HepG2 (cell line): ENCODE measurements around the gene SPRTN. TPM values are rescaled to one million over a fixed set of nuclear protein-coding genes. Genes with fewer than 3 reads are reported as not detected.
A peak's percentile ranks its signal among the peaks of the same experiment; 100 is the strongest.

Experiments used
- ATAC-seq: fragments of 200-7000 bp; cut with Tn5 transposase; 3 replicates; pipeline ENCODE4 v1.9.1; 2020; ENCODE audit warnings: mild to moderate bottlenecking, moderate library complexity
- BruUV-seq: library from RNA; stranded (reverse); fragments of 400-500 nt; replicated peaks from 2 replicates; lab custom pipeline; 2021; lab: Mats Ljungman, UMichigan
- CTCF ChIA-PET: fragments of 300-600 bp; formaldehyde crosslinking; extraction: SDS; loops from one replicate; lab custom pipeline; 2021; ENCODE audit warnings: low total read pairs, inconsistent platforms, low intra/inter-chr PET ratio; lab: Yijun Ruan, JAX
- POLR2A ChIA-PET: fragments of 350-600 bp; sonication (Branson Sonifier 250); formaldehyde crosslinking; loops from one replicate; lab custom pipeline; 2020; ENCODE audit warnings: antibody characterized with exemption, inconsistent platforms; lab: Yijun Ruan, JAX
- DNase-seq: peaks from one replicate; pipeline ENCODE4 v3.0.0-alpha.2; 2015; ENCODE audit warnings: low spot score
- FAIRE-seq: peaks from 3 replicates; lab custom pipeline; 2011; peaks lifted over from hg19 to GRCh38; lab: Jason Lieb, UNC
- H2AFZ ChIP-seq: one replicate; pipeline ENCODE4 v1.6.1; 2011; ENCODE audit warnings: low read length, inconsistent platforms
- H3K27ac ChIP-seq: fragments of 300-600 bp; 3 replicates; pipeline ENCODE4 v1.8.0; 2011; ENCODE audit warnings: mixed run types, mild to moderate bottlenecking, mixed read lengths, low read length, inconsistent platforms; ENCODE audit not compliant: insufficient read depth; ENCODE audit errors: extremely low read length
- H3K27me3 ChIP-seq, 2 experiments: fragments of 200-600 bp in 1 of 2; 2 replicates in 1 of 2; 3 replicates in 1 of 2; pipeline versions ENCODE4 v1.6.0 to v1.8.0; 2011; ENCODE audit warnings: low read length in 2 of 2, mild to moderate bottlenecking in 2 of 2, moderate library complexity in 2 of 2, inconsistent platforms in 1 of 2; ENCODE audit not compliant: insufficient read depth in 2 of 2, control insufficient read depth in 1 of 2
- H3K36me3 ChIP-seq, 2 experiments: fragments of 200-600 bp in 1 of 2; replicated peaks in 1 of 2; 2 replicates in 1 of 2; 3 replicates in 1 of 2; pipeline versions ENCODE4 v1.5.1 to v1.8.0; 2011; ENCODE audit warnings: low read length in 2 of 2, inconsistent platforms in 1 of 2; ENCODE audit not compliant: insufficient read depth in 2 of 2, control insufficient read depth in 1 of 2
- H3K4me1 ChIP-seq: 2 replicates; pipeline ENCODE4 v1.5.1; 2012; ENCODE audit warnings: low read length, inconsistent platforms; ENCODE audit not compliant: insufficient read depth
- H3K4me2 ChIP-seq: 2 replicates; pipeline ENCODE4 v1.6.0; 2011; ENCODE audit warnings: low read depth, low read length, inconsistent platforms
- H3K4me3 ChIP-seq, 3 experiments: fragments of 200-600 bp in 1 of 3; sonication (generic), shearing (Covaris generic) in 1 of 3; replicated peaks in 1 of 3; 2 replicates each; pipeline ENCODE4 v1.5.1; 2011 to 2016; ENCODE audit warnings: low read length in 3 of 3, inconsistent platforms in 2 of 3, low read depth in 2 of 3, mild to moderate bottlenecking in 2 of 3, control low read depth in 1 of 3, mixed read lengths in 1 of 3; ENCODE audit not compliant: insufficient read depth in 1 of 3
- H3K79me2 ChIP-seq: one replicate; pipeline ENCODE4 v1.6.1; 2011; ENCODE audit warnings: low read length, inconsistent platforms; ENCODE audit not compliant: insufficient read depth
- H3K9ac ChIP-seq: 2 replicates; pipeline ENCODE4 v1.6.0; 2011; ENCODE audit warnings: mild to moderate bottlenecking, low read depth, low read length, inconsistent platforms; ENCODE audit not compliant: insufficient read depth
- H3K9me3 ChIP-seq: 2 replicates; pipeline ENCODE4 v1.5.1; 2012; ENCODE audit warnings: mild to moderate bottlenecking, low read length
- H4K20me1 ChIP-seq: 2 replicates; pipeline ENCODE4 v1.6.0; 2011; ENCODE audit warnings: inconsistent platforms, mild to moderate bottlenecking, low read length, moderate library complexity; ENCODE audit not compliant: insufficient read depth
- AGO2 ChIP-seq: fragments of 200-400 bp; formaldehyde crosslinking; optimal IDR thresholded peaks from 2 replicates; pipeline ENCODE3; 2017; ENCODE audit warnings: mild to moderate bottlenecking, low read depth, low read length, moderate library complexity
- ARHGAP35 ChIP-seq: sonication (generic); formaldehyde crosslinking; IDR thresholded peaks from 2 replicates; pipeline ENCODE4 v1.9.0; 2022; ENCODE audit warnings: mild to moderate bottlenecking, inconsistent platforms, moderate library complexity, missing genetic modification reagents, borderline replicate concordance
- CENPT ChIP-seq: sonication (generic); formaldehyde crosslinking; IDR thresholded peaks from 2 replicates; pipeline ENCODE4 v1.8.0; 2022; ENCODE audit warnings: low read depth, mild to moderate bottlenecking, moderate library complexity, missing genetic modification reagents
- DMAP1 ChIP-seq: IDR thresholded peaks from 2 replicates; pipeline ENCODE4 v1.6.1; 2016
- DPF2 ChIP-seq: sonication (generic); formaldehyde crosslinking; IDR thresholded peaks from 2 replicates; pipeline ENCODE4 v1.4.0; 2020; ENCODE audit warnings: mild to moderate bottlenecking, low read depth, missing genetic modification reagents, borderline replicate concordance
- FOSL2 ChIP-seq: sonication (generic); formaldehyde crosslinking; IDR thresholded peaks from 2 replicates; pipeline ENCODE4 v1.4.0; 2020; ENCODE audit warnings: missing genetic modification reagents
- FOXA1 ChIP-seq, 2 experiments: fragments of 450-650 bp in 1 of 2; sonication (generic) in 1 of 2; formaldehyde crosslinking in 1 of 2; IDR thresholded peaks; 2 replicates each; pipeline versions ENCODE4 v1.4.0 to v1.6.1; 2016 to 2020; ENCODE audit warnings: missing genetic modification reagents in 1 of 2
- FOXA3 ChIP-seq: IDR thresholded peaks from 2 replicates; pipeline ENCODE4 v1.6.1; 2016; ENCODE audit warnings: missing genetic modification reagents, missing compliant biosample characterization
- HCFC1 ChIP-seq: fragments of 150-350 bp; IDR thresholded peaks from 2 replicates; pipeline ENCODE4 v1.6.1; 2014; ENCODE audit warnings: low read depth, low read length
- IRF2 ChIP-seq: IDR thresholded peaks from 2 replicates; pipeline ENCODE4 v1.6.1; 2018; ENCODE audit warnings: missing genetic modification reagents, missing compliant biosample characterization
- KMT2A ChIP-seq: sonication (generic); formaldehyde crosslinking; IDR thresholded peaks from 2 replicates; pipeline ENCODE4 v1.4.0; 2020; ENCODE audit warnings: missing genetic modification reagents
- RBM22 ChIP-seq: fragments of 200-400 bp; formaldehyde crosslinking; optimal IDR thresholded peaks from 2 replicates; pipeline ENCODE3; 2017; ENCODE audit warnings: mild to moderate bottlenecking, low read length, moderate library complexity
- RFXANK ChIP-seq: IDR thresholded peaks from 2 replicates; pipeline ENCODE4 v1.6.1; 2016
- SAP130 ChIP-seq: IDR thresholded peaks from 2 replicates; pipeline ENCODE4 v1.6.1; 2016; ENCODE audit warnings: low read depth
- SRY ChIP-seq: sonication (generic); formaldehyde crosslinking; IDR thresholded peaks from 2 replicates; pipeline ENCODE4 v1.8.0; 2022; ENCODE audit warnings: mild to moderate bottlenecking, missing genetic modification reagents
- ZNF24 ChIP-seq: fragments of 450-650 bp; IDR thresholded peaks from 2 replicates; pipeline ENCODE4 v1.6.1; 2017; ENCODE audit warnings: antibody characterized with exemption, mild to moderate bottlenecking
- ZNF256 ChIP-seq: sonication (generic); formaldehyde crosslinking; conservative IDR thresholded peaks from 2 replicates; pipeline ENCODE4 v1.4.0; 2020; ENCODE audit warnings: missing genetic modification reagents
- ZNF644 ChIP-seq: IDR thresholded peaks from 2 replicates; pipeline ENCODE4 v1.6.1; 2016; ENCODE audit warnings: low read depth
- ZNF749 ChIP-seq: sonication (generic); formaldehyde crosslinking; IDR thresholded peaks from 2 replicates; pipeline ENCODE4 v1.8.0; 2022; ENCODE audit warnings: mild to moderate bottlenecking, missing genetic modification reagents, moderate library complexity, borderline replicate concordance
- ZNF816 ChIP-seq: sonication (generic); formaldehyde crosslinking; IDR thresholded peaks from 2 replicates; pipeline ENCODE4 v1.8.0; 2022; ENCODE audit warnings: missing genetic modification reagents, mild to moderate bottlenecking, borderline replicate concordance
- ZSCAN22 ChIP-seq: sonication (generic); formaldehyde crosslinking; IDR thresholded peaks from 2 replicates; pipeline ENCODE4 v1.4.0; 2020; ENCODE audit warnings: mild to moderate bottlenecking, missing genetic modification reagents
- WGBS: methylation state at CpG from one replicate; pipeline ENCODE4 v1.1.6; 2017; ENCODE audit warnings: low lambda C conversion rate; 5-methylcytosine and 5-hydroxymethylcytosine counted together
- in situ Hi-C: cut with HindIII; loops from 2 replicates; pipeline ENCODE4 v1.10.0; 2017; ENCODE audit warnings: low pct_unique_long_range_greater_than_20kb; ENCODE audit not compliant: extremely low pct_ligation_motif_present
- intact Hi-C: fragments of 100-400 bp; cut with micrococcal nuclease; formaldehyde crosslinking; loops from one replicate; pipeline ENCODE4 v1.10.0; 2022; ENCODE audit not compliant: unreplicated experiment
- polyA plus RNA-seq, 8 experiments: library from polyadenylated mRNA; depleted of rRNA in 3 of 8; stranded (reverse) in 7 of 8; unstranded in 1 of 8; fragments of >200 nt; fragmentation: Illumina TruSeq in 4 of 8; extraction: Trizol in 4 of 8; gene quantifications; 2 replicates each; pipeline versions ENCODE4 v1.2.1 to v1.2.3, GENCODE V29; 2011 to 2016; ENCODE audit warnings: low read depth in 4 of 8, missing spikeins in 1 of 8, mixed read lengths in 1 of 8; ENCODE audit not compliant: insufficient read depth in 1 of 8
- total RNA-seq, 5 experiments: library from RNA; depleted of rRNA; stranded (reverse); fragments of >200 nt; fragmentation: Illumina TruSeq; extraction: Trizol; gene quantifications; 2 replicates each; pipeline ENCODE4 v1.2.3, GENCODE V29; 2016; ENCODE audit warnings: low read depth in 1 of 5
- TF ChIP-seq, protein P1 (sequence below): sonication (generic); formaldehyde crosslinking; IDR thresholded peaks from 2 replicates; pipeline ENCODE4 v1.8.0; 2023; ENCODE audit warnings: mild to moderate bottlenecking, missing genetic modification reagents
- TF ChIP-seq, protein P2 (sequence below): fragments of 450-650 bp; IDR thresholded peaks from 2 replicates; pipeline ENCODE4 v1.6.1; 2017
- TF ChIP-seq, protein P3 (sequence below): sonication (generic); formaldehyde crosslinking; IDR thresholded peaks from 2 replicates; pipeline ENCODE4 v1.5.1; 2020; ENCODE audit warnings: missing genetic modification reagents, mild to moderate bottlenecking, borderline replicate concordance

The SPRTN gene
- total and polyA plus RNA-seq, 2 of the 13 experiments (the other 11 are each of a cell fraction or from before 2014, with no cell fraction given), result 4.2 to 15.2 TPM

DNA sequence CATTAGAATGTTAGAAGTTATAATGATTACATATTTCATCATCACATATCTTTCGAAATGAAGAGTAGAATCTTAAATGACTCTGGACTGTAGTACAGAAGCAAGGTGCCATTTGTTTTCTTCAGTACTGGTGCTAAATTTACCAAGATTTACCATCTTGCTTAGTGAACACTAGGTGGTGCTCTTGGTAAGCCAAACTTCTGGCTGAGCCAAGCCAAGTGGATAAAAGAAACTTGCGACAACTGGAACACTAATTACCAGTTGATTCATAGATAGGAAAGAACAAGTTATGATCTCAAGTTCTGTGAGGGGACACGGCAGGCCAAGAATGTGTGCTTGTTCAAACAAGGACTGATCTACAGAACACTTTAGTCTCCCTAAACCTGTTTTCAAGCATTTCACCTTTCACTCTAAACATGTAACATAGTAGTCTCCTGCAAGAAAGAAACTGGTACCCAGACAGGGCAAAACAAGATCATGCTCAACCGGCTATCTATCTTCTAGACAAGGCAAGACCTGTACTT, 19.8 kb downstream of the SPRTN start:
- ATAC-seq, result peak; percentile 73
- Histone ChIP-seq H3K36me3 (peaks cover 3 to 4% of the 10 kb centered on the region in 2 experiments; a peak in 4 of 5 replicates), H3K27ac (no peak overlapping the region), H3K9ac (no peak overlapping the region), H3K79me2 (no peaks in the 10 kb centered on the region), H3K27me3 (no peaks in the 10 kb centered on the region), H4K20me1 (no peaks in the 10 kb centered on the region), H2AFZ (no peak overlapping the region), H3K4me1 (peaks cover 7% of the 10 kb centered on the region; the same call in 1 of the 2 replicates), H3K4me2 (no peak overlapping the region), H3K9me3 (no peaks in the 10 kb centered on the region), H3K4me3 (no peak overlapping the region)
- WGBS, result 22% methylated on average over 4 of the region's 4 CpGs
- in situ Hi-C loops, result loop anchor here (5.0 kb wide), 1 partner anchor 244 kb away; no protein-coding TSS in a partner anchor
- ChIA-PET CTCF (interaction anchor here (0.9 to 3.4 kb wide), 5 partner anchors 192 to 246 kb away, joined by 3 to 23 read pairs (median 15); no protein-coding TSS in a partner anchor), POLR2A (no interaction called here)
- no TSS peak for BruUV-seq
- intact Hi-C loops, result loop anchor here (1.0 to 2.0 kb wide), 5 partner anchors 63 to 333 kb away; no protein-coding TSS in a partner anchor
- DNase-seq, result peak; percentile 47
- peak; percentile 95 for FAIRE-seq
- TF ChIP-seq, protein P1, sequence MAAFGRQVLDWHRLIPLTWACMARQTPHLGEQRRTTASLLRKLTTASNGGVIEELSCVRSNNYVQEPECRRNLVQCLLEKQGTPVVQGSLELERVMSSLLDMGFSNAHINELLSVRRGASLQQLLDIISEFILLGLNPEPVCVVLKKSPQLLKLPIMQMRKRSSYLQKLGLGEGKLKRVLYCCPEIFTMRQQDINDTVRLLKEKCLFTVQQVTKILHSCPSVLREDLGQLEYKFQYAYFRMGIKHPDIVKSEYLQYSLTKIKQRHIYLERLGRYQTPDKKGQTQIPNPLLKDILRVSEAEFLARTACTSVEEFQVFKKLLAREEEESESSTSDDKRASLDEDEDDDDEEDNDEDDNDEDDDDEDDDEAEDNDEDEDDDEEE (CRISPR knock-in tag), result no peak
- TF ChIP-seq RFXANK (CRISPR knock-in tag), result no peak
- no peak for TF ChIP-seq CENPT (CRISPR knock-in tag)
- no peak for TF ChIP-seq IRF2 (CRISPR knock-in tag)
- TF ChIP-seq HCFC1, result no peak
- TF ChIP-seq, protein P2, sequence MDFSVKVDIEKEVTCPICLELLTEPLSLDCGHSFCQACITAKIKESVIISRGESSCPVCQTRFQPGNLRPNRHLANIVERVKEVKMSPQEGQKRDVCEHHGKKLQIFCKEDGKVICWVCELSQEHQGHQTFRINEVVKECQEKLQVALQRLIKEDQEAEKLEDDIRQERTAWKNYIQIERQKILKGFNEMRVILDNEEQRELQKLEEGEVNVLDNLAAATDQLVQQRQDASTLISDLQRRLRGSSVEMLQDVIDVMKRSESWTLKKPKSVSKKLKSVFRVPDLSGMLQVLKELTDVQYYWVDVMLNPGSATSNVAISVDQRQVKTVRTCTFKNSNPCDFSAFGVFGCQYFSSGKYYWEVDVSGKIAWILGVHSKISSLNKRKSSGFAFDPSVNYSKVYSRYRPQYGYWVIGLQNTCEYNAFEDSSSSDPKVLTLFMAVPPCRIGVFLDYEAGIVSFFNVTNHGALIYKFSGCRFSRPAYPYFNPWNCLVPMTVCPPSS, result no peak
- TF ChIP-seq ZNF749, result no peak
- no peak for TF ChIP-seq SRY (CRISPR knock-in tag)
- TF ChIP-seq FOXA3 (CRISPR knock-in tag), result peak; percentile 11; the same call in 1 of the 2 replicates
- TF ChIP-seq DMAP1 (CRISPR knock-in tag), result no peak
- TF ChIP-seq FOSL2 (CRISPR knock-in tag), result 0 out of 2 replicates have a peak, but pooled peaks have one; percentile 16
- no peak for TF ChIP-seq FOXA1 (IDR thresholded peaks at IDR 0.05)
- no peak for TF ChIP-seq FOXA1 (CRISPR knock-in tag; IDR thresholded peaks at IDR 0.05)
- no peak for TF ChIP-seq ZNF644 (CRISPR knock-in tag)
- TF ChIP-seq ZSCAN22 (CRISPR knock-in tag), result no peak
- TF ChIP-seq DPF2 (CRISPR knock-in tag), result no peak
- no peak for TF ChIP-seq KMT2A (CRISPR knock-in tag)
- TF ChIP-seq, protein P3, sequence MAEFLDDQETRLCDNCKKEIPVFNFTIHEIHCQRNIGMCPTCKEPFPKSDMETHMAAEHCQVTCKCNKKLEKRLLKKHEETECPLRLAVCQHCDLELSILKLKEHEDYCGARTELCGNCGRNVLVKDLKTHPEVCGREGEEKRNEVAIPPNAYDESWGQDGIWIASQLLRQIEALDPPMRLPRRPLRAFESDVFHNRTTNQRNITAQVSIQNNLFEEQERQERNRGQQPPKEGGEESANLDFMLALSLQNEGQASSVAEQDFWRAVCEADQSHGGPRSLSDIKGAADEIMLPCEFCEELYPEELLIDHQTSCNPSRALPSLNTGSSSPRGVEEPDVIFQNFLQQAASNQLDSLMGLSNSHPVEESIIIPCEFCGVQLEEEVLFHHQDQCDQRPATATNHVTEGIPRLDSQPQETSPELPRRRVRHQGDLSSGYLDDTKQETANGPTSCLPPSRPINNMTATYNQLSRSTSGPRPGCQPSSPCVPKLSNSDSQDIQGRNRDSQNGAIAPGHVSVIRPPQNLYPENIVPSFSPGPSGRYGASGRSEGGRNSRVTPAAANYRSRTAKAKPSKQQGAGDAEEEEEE (CRISPR knock-in tag), result no peak
- no peak for TF ChIP-seq ZNF24
- no peak for TF ChIP-seq ZNF816 (CRISPR knock-in tag)
- no peak for TF ChIP-seq ZNF256 (CRISPR knock-in tag)
- no peak for TF ChIP-seq AGO2
- no peak for TF ChIP-seq SAP130 (CRISPR knock-in tag)
- no peak for TF ChIP-seq ARHGAP35 (CRISPR knock-in tag)
- peak; percentile 72 for TF ChIP-seq RBM22
